GM12878 (cell line): Measurements from ENCODE around the gene COL24A1. TPM values are rescaled to one million over a fixed set of nuclear protein-coding genes. Genes with fewer than 3 reads are reported as not detected.

ENCODE experiments used
- ATAC-seq: fragments of 200-7000 bp; cut with Tn5 transposase; 3 replicates; pipeline ENCODE4 v1.9.1; 2020; ENCODE audit warnings: mild to moderate bottlenecking, moderate library complexity
- BruUV-seq: library from RNA; stranded (reverse); fragments of 400-500 nt; replicated peaks from 2 replicates; lab custom pipeline; 2021; lab: Mats Ljungman, UMichigan
- CTCF ChIA-PET: fragments of 300-600 bp; sonication (Branson Sonifier 250); formaldehyde crosslinking; extraction: SDS; loops from one replicate; lab custom pipeline; 2021; ENCODE audit warnings: inconsistent platforms; lab: Yijun Ruan, JAX
- POLR2A ChIA-PET: fragments of 350-600 bp; formaldehyde crosslinking; extraction: SDS; loops from one replicate; lab custom pipeline; 2021; ENCODE audit warnings: inconsistent platforms; lab: Charles Lee
- RAD21 ChIA-PET: fragments of 300-600 bp; sonication (Branson Sonifier 250); formaldehyde crosslinking; loops from one replicate; lab custom pipeline; 2023; ENCODE audit warnings: antibody characterized with exemption; ENCODE audit not compliant: unreplicated experiment; lab: Charles Lee
- SMC1A ChIA-PET: fragments of 300-600 bp; sonication (Branson Sonifier 250); formaldehyde crosslinking; loops from one replicate; lab custom pipeline; 2023; ENCODE audit not compliant: unreplicated experiment, uncharacterized antibody; lab: Charles Lee
- DNase-seq: peaks from one replicate; pipeline ENCODE4 v3.0.0-alpha.2; 2011; ENCODE audit warnings: low read depth, low spot score
- FAIRE-seq: peaks from 3 replicates; lab custom pipeline; 2011; peaks lifted over from hg19 to GRCh38; lab: Jason Lieb, UNC
- H2AFZ ChIP-seq: 2 replicates; pipeline ENCODE4 v1.6.0; 2011; ENCODE audit warnings: low read depth, low read length, control low read depth; ENCODE audit not compliant: control insufficient read depth
- H3K27ac ChIP-seq: 2 replicates; pipeline ENCODE4 v1.5.1; 2011; ENCODE audit warnings: control low read depth; ENCODE audit not compliant: control insufficient read depth, insufficient read depth
- H3K27me3 ChIP-seq, 2 experiments: replicated peaks in 1 of 2; 2 replicates each; pipeline versions ENCODE4 v1.6.0 to v1.6.1; 2011; ENCODE audit warnings: low read length in 1 of 2; ENCODE audit not compliant: control insufficient read depth in 2 of 2, insufficient read depth in 2 of 2
- H3K36me3 ChIP-seq, 2 experiments: 2 replicates each; pipeline ENCODE4 v1.5.1; 2011; ENCODE audit warnings: low read length in 1 of 2; ENCODE audit not compliant: control insufficient read depth in 2 of 2, insufficient read depth in 2 of 2
- H3K4me1 ChIP-seq: 2 replicates; pipeline ENCODE4 v1.6.1; 2011; ENCODE audit warnings: mild to moderate bottlenecking, low read length, moderate library complexity, mixed read lengths; ENCODE audit not compliant: control insufficient read depth, insufficient read depth
- H3K4me2 ChIP-seq: 2 replicates; pipeline ENCODE4 v1.6.0; 2011; ENCODE audit warnings: control low read depth; ENCODE audit not compliant: control insufficient read depth, insufficient read depth
- H3K4me3 ChIP-seq: fragments of 200-600 bp; sonication (generic); 2 replicates; pipeline ENCODE4 v1.5.1; 2016
- H3K79me2 ChIP-seq: 2 replicates; pipeline ENCODE4 v1.6.0; 2011; ENCODE audit warnings: low read length; ENCODE audit not compliant: control insufficient read depth, insufficient read depth
- H3K9ac ChIP-seq: 2 replicates; pipeline ENCODE4 v1.8.0; 2011; ENCODE audit warnings: low read length, control low read depth, mixed read lengths; ENCODE audit not compliant: control insufficient read depth, insufficient read depth
- H3K9me3 ChIP-seq: replicated peaks from 3 replicates; pipeline ENCODE4 v1.5.1; 2011; ENCODE audit warnings: mild to moderate bottlenecking, low read length; ENCODE audit not compliant: control insufficient read depth, insufficient read depth
- H4K20me1 ChIP-seq: 2 replicates; pipeline ENCODE4 v1.6.0; 2011; ENCODE audit not compliant: control insufficient read depth, insufficient read depth
- CBX5 ChIP-seq: sonication (generic); IDR thresholded peaks from 2 replicates; pipeline ENCODE4 v1.6.1; 2016; ENCODE audit warnings: low read depth, moderate library complexity, mild to moderate bottlenecking, inconsistent platforms
- CEBPB ChIP-seq, 2 experiments: fragments of 150-350 bp in 1 of 2; IDR thresholded peaks; 2 replicates each; pipeline ENCODE4 v1.6.1; 2012 to 2014; ENCODE audit warnings: low read depth in 2 of 2, low read length in 2 of 2, borderline replicate concordance in 1 of 2, inconsistent platforms in 1 of 2
- CHD4 ChIP-seq: fragments of 200-600 bp; sonication (generic); IDR thresholded peaks from 2 replicates; pipeline ENCODE4 v1.6.1; 2016; ENCODE audit warnings: mild to moderate bottlenecking
- FOS ChIP-seq: IDR thresholded peaks from 3 replicates; pipeline ENCODE4 v1.6.1; 2011; ENCODE audit warnings: borderline replicate concordance; ENCODE audit not compliant: insufficient read length; ENCODE audit errors: extremely low read depth
- FOXK2 ChIP-seq: fragments of 450-650 bp; IDR thresholded peaks from 2 replicates; pipeline ENCODE4 v1.6.1; 2017; ENCODE audit warnings: mild to moderate bottlenecking, moderate library complexity
- NR2C2 ChIP-seq: IDR thresholded peaks from 2 replicates; pipeline ENCODE4 v1.6.1; 2011; ENCODE audit warnings: borderline replicate concordance, low read depth; ENCODE audit not compliant: control insufficient read depth, insufficient read length
- RAD21 ChIP-seq: IDR thresholded peaks from 2 replicates; pipeline ENCODE4 v1.6.1; 2011; ENCODE audit warnings: mild to moderate bottlenecking, low read depth, low read length, moderate library complexity; ENCODE audit not compliant: insufficient read depth
- RAD51 ChIP-seq: fragments of 450-650 bp; IDR thresholded peaks from 2 replicates; pipeline ENCODE4 v1.6.1; 2016; ENCODE audit warnings: moderate library complexity, mild to moderate bottlenecking, inconsistent platforms
- SUZ12 ChIP-seq: fragments of 200-600 bp; sonication (generic); IDR thresholded peaks from one replicate; pipeline ENCODE4 v1.6.1; 2018; ENCODE audit warnings: antibody characterized with exemption, mild to moderate bottlenecking; ENCODE audit not compliant: unreplicated experiment
- WGBS: methylation state at CpG from one replicate; pipeline ENCODE4 v1.1.6; 2016; ENCODE audit warnings: low lambda C conversion rate; ENCODE audit not compliant: insufficient replicate concordance, insufficient coverage; ENCODE audit errors: missing lambda C conversion rate; 5-methylcytosine and 5-hydroxymethylcytosine counted together
- in situ Hi-C: fragments of 300-500 bp; cut with MboI; formaldehyde crosslinking; loops from 9 replicates; pipeline ENCODE4 v1.14.3; 2018; ENCODE audit warnings: mixed read lengths
- intact Hi-C: fragments of 100-400 bp; cut with micrococcal nuclease; formaldehyde crosslinking; loops from one replicate; pipeline ENCODE4 v1.14.2; 2022; ENCODE audit not compliant: unreplicated experiment
- polyA plus RNA-seq, 11 experiments: library from polyadenylated mRNA; depleted of rRNA in 4 of 11; unstranded in 6 of 11; stranded (reverse) in 5 of 11; fragments of >200 nt; fragmentation: Nextera tagmentation in 4 of 11; fragmentation: Illumina TruSeq in 1 of 11; extraction: Ambion mirVana in 4 of 11; extraction: Trizol in 1 of 11; gene quantifications; 1 replicate in 1 of 11; 2 replicates in 10 of 11; pipeline versions ENCODE4 v1.2.1 to v1.2.3, GENCODE V29; 2011 to 2016; ENCODE audit warnings: inconsistent platforms in 2 of 11, missing spikeins in 2 of 11, low read depth in 1 of 11
- total RNA-seq, 4 experiments: library from RNA; depleted of rRNA in 3 of 4; stranded (reverse); fragments of >200 nt in 3 of 4; fragmentation: Illumina TruSeq in 1 of 4; extraction: Trizol in 1 of 4; gene quantifications; 2 replicates each; pipeline versions ENCODE4 v1.2.1 to v1.2.3, GENCODE V29; 2013 to 2021
- TF ChIP-seq, protein P1 (sequence below): IDR thresholded peaks from 2 replicates; pipeline ENCODE4 v1.6.1; 2012; ENCODE audit warnings: improper control_type of control experiment, low read depth, low read length; ENCODE audit not compliant: insufficient replicate concordance
- TF ChIP-seq, protein P2 (sequence below): fragments of 450-650 bp; IDR thresholded peaks from 2 replicates; pipeline ENCODE4 v1.6.1; 2017; ENCODE audit warnings: low read depth, mild to moderate bottlenecking, moderate library complexity
- TF ChIP-seq, protein P3 (sequence below): IDR thresholded peaks from 2 replicates; pipeline ENCODE4 v1.6.1; 2011; ENCODE audit warnings: low read depth, low read length, improper control_type of control experiment, borderline replicate concordance

COL24A1 gene
- total and polyA plus RNA-seq, 10 of the 15 experiments (the other 5 are each of a cell fraction or from before 2014, with no cell fraction given) = 0.19 to 4.1 (median 2.0) TPM

- SMC1A ChIA-PET = no interaction called here
- ATAC-seq (no peak), DNase-seq (no peak)
- Histone ChIP-seq H4K20me1 (no peaks in the 10 kb centered on the region), H3K27me3 (no peaks in the 10 kb centered on the region), H3K27ac (no peak overlapping the region), H3K36me3 (no peaks in the 10 kb centered on the region), H3K79me2 (no peaks in the 10 kb centered on the region)
- intact Hi-C loops = no loop called here
- 44% methylated on average over 1 of the region's 1 CpG for WGBS
- in situ Hi-C loops = no loop called here
- no peak for TF ChIP-seq RAD51
- TF ChIP-seq NR2C2 = no peak
- TF ChIP-seq FOS = no peak
- no peak for TF ChIP-seq CBX5
- TF ChIP-seq CHD4 = no peak
- TF ChIP-seq, protein P1, sequence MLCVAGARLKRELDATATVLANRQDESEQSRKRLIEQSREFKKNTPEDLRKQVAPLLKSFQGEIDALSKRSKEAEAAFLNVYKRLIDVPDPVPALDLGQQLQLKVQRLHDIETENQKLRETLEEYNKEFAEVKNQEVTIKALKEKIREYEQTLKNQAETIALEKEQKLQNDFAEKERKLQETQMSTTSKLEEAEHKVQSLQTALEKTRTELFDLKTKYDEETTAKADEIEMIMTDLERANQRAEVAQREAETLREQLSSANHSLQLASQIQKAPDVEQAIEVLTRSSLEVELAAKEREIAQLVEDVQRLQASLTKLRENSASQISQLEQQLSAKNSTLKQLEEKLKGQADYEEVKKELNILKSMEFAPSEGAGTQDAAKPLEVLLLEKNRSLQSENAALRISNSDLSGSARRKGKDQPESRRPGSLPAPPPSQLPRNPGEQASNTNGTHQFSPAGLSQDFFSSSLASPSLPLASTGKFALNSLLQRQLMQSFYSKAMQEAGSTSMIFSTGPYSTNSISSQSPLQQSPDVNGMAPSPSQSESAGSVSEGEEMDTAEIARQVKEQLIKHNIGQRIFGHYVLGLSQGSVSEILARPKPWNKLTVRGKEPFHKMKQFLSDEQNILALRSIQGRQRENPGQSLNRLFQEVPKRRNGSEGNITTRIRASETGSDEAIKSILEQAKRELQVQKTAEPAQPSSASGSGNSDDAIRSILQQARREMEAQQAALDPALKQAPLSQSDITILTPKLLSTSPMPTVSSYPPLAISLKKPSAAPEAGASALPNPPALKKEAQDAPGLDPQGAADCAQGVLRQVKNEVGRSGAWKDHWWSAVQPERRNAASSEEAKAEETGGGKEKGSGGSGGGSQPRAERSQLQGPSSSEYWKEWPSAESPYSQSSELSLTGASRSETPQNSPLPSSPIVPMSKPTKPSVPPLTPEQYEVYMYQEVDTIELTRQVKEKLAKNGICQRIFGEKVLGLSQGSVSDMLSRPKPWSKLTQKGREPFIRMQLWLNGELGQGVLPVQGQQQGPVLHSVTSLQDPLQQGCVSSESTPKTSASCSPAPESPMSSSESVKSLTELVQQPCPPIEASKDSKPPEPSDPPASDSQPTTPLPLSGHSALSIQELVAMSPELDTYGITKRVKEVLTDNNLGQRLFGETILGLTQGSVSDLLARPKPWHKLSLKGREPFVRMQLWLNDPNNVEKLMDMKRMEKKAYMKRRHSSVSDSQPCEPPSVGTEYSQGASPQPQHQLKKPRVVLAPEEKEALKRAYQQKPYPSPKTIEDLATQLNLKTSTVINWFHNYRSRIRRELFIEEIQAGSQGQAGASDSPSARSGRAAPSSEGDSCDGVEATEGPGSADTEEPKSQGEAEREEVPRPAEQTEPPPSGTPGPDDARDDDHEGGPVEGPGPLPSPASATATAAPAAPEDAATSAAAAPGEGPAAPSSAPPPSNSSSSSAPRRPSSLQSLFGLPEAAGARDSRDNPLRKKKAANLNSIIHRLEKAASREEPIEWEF = no peak
- no peak for TF ChIP-seq FOXK2
- TF ChIP-seq, protein P2, sequence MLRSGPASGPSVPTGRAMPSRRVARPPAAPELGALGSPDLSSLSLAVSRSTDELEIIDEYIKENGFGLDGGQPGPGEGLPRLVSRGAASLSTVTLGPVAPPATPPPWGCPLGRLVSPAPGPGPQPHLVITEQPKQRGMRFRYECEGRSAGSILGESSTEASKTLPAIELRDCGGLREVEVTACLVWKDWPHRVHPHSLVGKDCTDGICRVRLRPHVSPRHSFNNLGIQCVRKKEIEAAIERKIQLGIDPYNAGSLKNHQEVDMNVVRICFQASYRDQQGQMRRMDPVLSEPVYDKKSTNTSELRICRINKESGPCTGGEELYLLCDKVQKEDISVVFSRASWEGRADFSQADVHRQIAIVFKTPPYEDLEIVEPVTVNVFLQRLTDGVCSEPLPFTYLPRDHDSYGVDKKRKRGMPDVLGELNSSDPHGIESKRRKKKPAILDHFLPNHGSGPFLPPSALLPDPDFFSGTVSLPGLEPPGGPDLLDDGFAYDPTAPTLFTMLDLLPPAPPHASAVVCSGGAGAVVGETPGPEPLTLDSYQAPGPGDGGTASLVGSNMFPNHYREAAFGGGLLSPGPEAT = no peak
- no peak for TF ChIP-seq CEBPB (IDR thresholded peaks at IDR 0.05; ENCODE audit: borderline replicate concordance in 1 of 2, low read depth in 2 of 2, low read length in 2 of 2)
- TF ChIP-seq, protein P3, sequence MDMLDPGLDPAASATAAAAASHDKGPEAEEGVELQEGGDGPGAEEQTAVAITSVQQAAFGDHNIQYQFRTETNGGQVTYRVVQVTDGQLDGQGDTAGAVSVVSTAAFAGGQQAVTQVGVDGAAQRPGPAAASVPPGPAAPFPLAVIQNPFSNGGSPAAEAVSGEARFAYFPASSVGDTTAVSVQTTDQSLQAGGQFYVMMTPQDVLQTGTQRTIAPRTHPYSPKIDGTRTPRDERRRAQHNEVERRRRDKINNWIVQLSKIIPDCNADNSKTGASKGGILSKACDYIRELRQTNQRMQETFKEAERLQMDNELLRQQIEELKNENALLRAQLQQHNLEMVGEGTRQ = no peak
- TF ChIP-seq RAD21 = no peak
- TF ChIP-seq SUZ12 = no peak
- TF ChIP-seq, all 136 proteins: peak for 0
- Histone ChIP-seq H3K4me3 (no peak overlapping the region), H2AFZ (no peak overlapping the region), H3K9ac (no peak overlapping the region), H3K4me1 (no peaks in the 10 kb centered on the region), H3K4me2 (no peak overlapping the region), H3K9me3 (no peaks in the 10 kb centered on the region)
- ChIA-PET CTCF (no interaction called here), RAD21 (no interaction called here), POLR2A (no interaction called here)
- no peak for FAIRE-seq
- no TSS peak for BruUV-seq
Measured at GRCh38 chr1:86184426-86184825, 27.9 kb upstream of the COL24A1 start.
